ENCODE results near the gene SLC17A5.

The SLC17A5 gene

GRCh38 chr6:73675466-73676098 lies 21.8 kb upstream of the SLC17A5 start:
- Histone ChIP-seq H3K4me1 (ENCODE audit: insufficient read depth, poor library complexity, severe bottlenecking) (peaks cover 11% of the 10 kb centered on the region), H3K9me3 (ENCODE audit: severe bottlenecking) (no peaks in the 10 kb centered on the region), H3K36me3 (ENCODE audit: low read depth) (no peaks in the 10 kb centered on the region), H3K27ac (ENCODE audit: poor library complexity, severe bottlenecking) (peak overlapping the region; percentile 6), H3K27me3 (ENCODE audit: insufficient read depth, poor library complexity, severe bottlenecking) (no peaks in the 10 kb centered on the region), H3K4me3 (ENCODE audit: severe bottlenecking) (no peak overlapping the region)
- peak; percentile 84 for ATAC-seq (ENCODE audit: low read depth)
- TF ChIP-seq, protein P1, sequence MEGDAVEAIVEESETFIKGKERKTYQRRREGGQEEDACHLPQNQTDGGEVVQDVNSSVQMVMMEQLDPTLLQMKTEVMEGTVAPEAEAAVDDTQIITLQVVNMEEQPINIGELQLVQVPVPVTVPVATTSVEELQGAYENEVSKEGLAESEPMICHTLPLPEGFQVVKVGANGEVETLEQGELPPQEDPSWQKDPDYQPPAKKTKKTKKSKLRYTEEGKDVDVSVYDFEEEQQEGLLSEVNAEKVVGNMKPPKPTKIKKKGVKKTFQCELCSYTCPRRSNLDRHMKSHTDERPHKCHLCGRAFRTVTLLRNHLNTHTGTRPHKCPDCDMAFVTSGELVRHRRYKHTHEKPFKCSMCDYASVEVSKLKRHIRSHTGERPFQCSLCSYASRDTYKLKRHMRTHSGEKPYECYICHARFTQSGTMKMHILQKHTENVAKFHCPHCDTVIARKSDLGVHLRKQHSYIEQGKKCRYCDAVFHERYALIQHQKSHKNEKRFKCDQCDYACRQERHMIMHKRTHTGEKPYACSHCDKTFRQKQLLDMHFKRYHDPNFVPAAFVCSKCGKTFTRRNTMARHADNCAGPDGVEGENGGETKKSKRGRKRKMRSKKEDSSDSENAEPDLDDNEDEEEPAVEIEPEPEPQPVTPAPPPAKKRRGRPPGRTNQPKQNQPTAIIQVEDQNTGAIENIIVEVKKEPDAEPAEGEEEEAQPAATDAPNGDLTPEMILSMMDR (IDR thresholded peaks at IDR 0.05; ENCODE audit: poor library complexity, severe bottlenecking), result peak; percentile 96
- DNase-seq (ENCODE audit: low spot score), result no peak

GRCh38 chr6:73671911-73672685 lies 18.3 kb upstream of the SLC17A5 start:
- no peaks in the 10 kb centered on the region for H3K36me3 ChIP-seq (ENCODE audit: low read depth)
- H3K9me3 ChIP-seq (ENCODE audit: severe bottlenecking), result no peaks in the 10 kb centered on the region
- TF ChIP-seq, protein P1 (IDR thresholded peaks at IDR 0.05; ENCODE audit: poor library complexity, severe bottlenecking), result no peak
- H3K4me3 ChIP-seq (ENCODE audit: severe bottlenecking), result no peak overlapping the region
- no peak for DNase-seq (ENCODE audit: low spot score)
- H3K27ac ChIP-seq (ENCODE audit: poor library complexity, severe bottlenecking), result no peak overlapping the region
- H3K27me3 ChIP-seq (ENCODE audit: insufficient read depth, poor library complexity, severe bottlenecking), result no peaks in the 10 kb centered on the region
- H3K4me1 ChIP-seq (ENCODE audit: insufficient read depth, poor library complexity, severe bottlenecking), result no peaks in the 10 kb centered on the region
- ATAC-seq (ENCODE audit: low read depth), result no peak

DNA sequence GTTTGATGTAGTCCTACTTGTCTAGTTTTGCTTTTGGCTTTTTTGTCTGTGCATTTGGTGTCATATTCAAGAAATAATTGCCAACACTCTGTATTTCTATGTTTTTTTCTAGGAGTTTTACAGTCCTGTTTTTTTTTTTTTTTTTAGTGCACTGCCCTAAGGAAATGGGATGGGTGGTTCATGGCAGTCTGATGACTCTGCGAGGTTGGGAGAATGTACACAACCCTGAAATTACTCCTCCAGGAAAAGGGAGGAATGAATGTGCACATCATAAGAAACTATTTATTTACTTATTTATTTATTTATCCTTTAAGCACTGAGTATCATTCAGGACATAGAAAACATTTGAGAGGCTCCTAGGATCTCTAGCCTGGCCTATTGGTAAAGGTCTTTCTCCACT lies 15.2 kb upstream of the SLC17A5 start:
- Histone ChIP-seq H3K27ac (ENCODE audit: poor library complexity, severe bottlenecking) (no peak overlapping the region), H3K36me3 (ENCODE audit: low read depth) (no peaks in the 10 kb centered on the region), H3K4me3 (ENCODE audit: severe bottlenecking) (no peak overlapping the region), H3K9me3 (ENCODE audit: severe bottlenecking) (no peaks in the 10 kb centered on the region), H3K4me1 (ENCODE audit: insufficient read depth, poor library complexity, severe bottlenecking) (peaks cover 7% of the 10 kb centered on the region), H3K27me3 (ENCODE audit: insufficient read depth, poor library complexity, severe bottlenecking) (no peaks in the 10 kb centered on the region)
- TF ChIP-seq, protein P1 (IDR thresholded peaks at IDR 0.05; ENCODE audit: poor library complexity, severe bottlenecking), result no peak
- no peak for DNase-seq (ENCODE audit: low spot score)
- ATAC-seq (ENCODE audit: low read depth), result no peak

GRCh38 chr6:73667798-73668197 lies 14.0 kb upstream of the SLC17A5 start:
- no peaks in the 10 kb centered on the region for H3K36me3 ChIP-seq (ENCODE audit: low read depth)
- DNase-seq (ENCODE audit: low spot score) (no peak), ATAC-seq (ENCODE audit: low read depth) (no peak)
- no peak overlapping the region for H3K4me3 ChIP-seq (ENCODE audit: severe bottlenecking)
- H3K4me1 ChIP-seq (ENCODE audit: insufficient read depth, poor library complexity, severe bottlenecking), result peaks cover 7% of the 10 kb centered on the region
- H3K9me3 ChIP-seq (ENCODE audit: severe bottlenecking), result no peaks in the 10 kb centered on the region
- TF ChIP-seq, protein P1 (IDR thresholded peaks at IDR 0.05; ENCODE audit: poor library complexity, severe bottlenecking), result no peak
- no peak overlapping the region for H3K27ac ChIP-seq (ENCODE audit: poor library complexity, severe bottlenecking)
- H3K27me3 ChIP-seq (ENCODE audit: insufficient read depth, poor library complexity, severe bottlenecking), result no peaks in the 10 kb centered on the region

DNA sequence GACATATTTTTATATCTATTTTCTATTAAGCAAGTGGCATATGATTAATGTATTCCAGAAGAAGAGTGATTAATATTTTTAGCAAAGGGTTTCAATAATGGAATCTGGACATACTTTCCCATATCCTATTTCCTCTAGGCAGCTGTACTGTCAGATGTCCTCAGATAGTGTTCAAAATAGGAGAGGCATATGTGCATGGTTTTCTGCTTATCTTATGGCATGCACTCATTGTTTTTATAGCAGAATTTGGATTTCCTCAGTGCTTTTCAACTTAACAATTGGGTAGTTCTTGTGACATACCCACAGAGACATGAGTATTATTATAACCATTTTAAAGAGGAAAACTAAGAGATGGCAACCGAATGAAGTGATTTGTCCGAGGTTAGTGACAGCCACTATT lies 12.6 kb upstream of the SLC17A5 start:
- H3K4me1 ChIP-seq (ENCODE audit: insufficient read depth, poor library complexity, severe bottlenecking), result peaks cover 7% of the 10 kb centered on the region
- H3K36me3 ChIP-seq (ENCODE audit: low read depth), result no peaks in the 10 kb centered on the region
- DNase-seq (ENCODE audit: low spot score) (no peak), ATAC-seq (ENCODE audit: low read depth) (no peak)
- H3K27me3 ChIP-seq (ENCODE audit: insufficient read depth, poor library complexity, severe bottlenecking), result no peaks in the 10 kb centered on the region
- H3K27ac ChIP-seq (ENCODE audit: poor library complexity, severe bottlenecking), result no peak overlapping the region
- H3K9me3 ChIP-seq (ENCODE audit: severe bottlenecking), result no peaks in the 10 kb centered on the region
- no peak overlapping the region for H3K4me3 ChIP-seq (ENCODE audit: severe bottlenecking)
- TF ChIP-seq, protein P1 (IDR thresholded peaks at IDR 0.05; ENCODE audit: poor library complexity, severe bottlenecking), result no peak
